ENCODE measurements around the gene CTRL.

Gene CTRL

DNA sequence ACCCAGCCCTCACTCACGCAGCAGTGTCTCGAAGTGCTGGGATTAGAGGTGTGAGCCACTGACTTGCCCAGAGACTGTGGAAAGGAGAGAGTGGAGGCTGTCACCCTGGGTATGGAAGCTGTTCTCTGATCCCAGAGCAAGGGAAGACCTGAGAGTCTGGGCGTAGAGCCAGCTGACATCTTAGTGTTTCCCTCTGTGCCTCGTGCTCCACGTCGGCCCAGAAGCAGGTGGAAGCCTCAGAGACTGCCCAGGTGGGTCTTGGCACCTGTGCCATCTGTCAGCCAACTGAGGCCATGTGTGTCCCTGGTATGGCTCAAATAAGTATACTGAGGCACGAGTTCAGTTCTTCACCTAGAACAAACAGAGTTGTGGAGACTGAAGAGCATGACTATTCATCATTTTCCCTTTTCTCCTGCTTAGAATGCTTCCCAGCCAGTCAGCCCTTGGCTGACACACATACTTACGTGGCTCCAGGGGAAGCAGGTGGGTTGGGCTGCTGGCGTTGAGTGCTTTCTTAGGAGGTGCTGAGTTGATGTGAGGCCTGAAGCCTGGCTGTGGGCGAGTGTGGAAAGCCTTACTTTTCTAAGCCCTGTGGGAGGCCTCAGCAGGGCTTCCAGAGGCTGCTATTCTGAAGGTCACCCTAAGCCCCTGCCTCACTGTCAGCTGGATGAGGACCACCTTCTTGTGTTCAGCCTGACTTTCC is 8.1 kb downstream of the CTRL start:
- H3K4me1 ChIP-seq (ENCODE audit: control insufficient read depth, insufficient read depth, low read length) = peaks cover 10% of the 10 kb centered on the region; the same call in 1 of the 2 replicates
- 0 out of 2 replicates have a peak, but pooled peaks have one; percentile 12 for TF ChIP-seq EGR2 (tag by site-specific recombination; IDR thresholded peaks at IDR 0.05; ENCODE audit: low read depth)
- TF ChIP-seq GLIS2 (tag by site-specific recombination; IDR thresholded peaks at IDR 0.05) = no peak
- TF ChIP-seq ZBTB17 (tag by site-specific recombination; IDR thresholded peaks at IDR 0.05) = 0 out of 2 replicates have a peak, but pooled peaks have one; percentile 19
- no peak for TF ChIP-seq ZNF792 (tag by site-specific recombination; IDR thresholded peaks at IDR 0.05)
- no peak for TF ChIP-seq MYNN (tag by site-specific recombination; IDR thresholded peaks at IDR 0.05; ENCODE audit: borderline replicate concordance)
- no peaks in the 10 kb centered on the region for H3K9me3 ChIP-seq (ENCODE audit: control insufficient read depth, insufficient read depth, low read depth, low read length)
- no peak overlapping the region for H3K4me3 ChIP-seq (ENCODE audit: low read depth, low read length)
- CTCF ChIA-PET = interaction anchor here (1.1 to 2.5 kb wide), 3 partner anchors 13 to 403 kb away, joined by 3 to 7 read pairs (median 4); partner anchors contain the start of genes NRN1L and PSMB10
- no peak overlapping the region for H3K27ac ChIP-seq (ENCODE audit: extremely low read depth, low read depth, low read length)
- peaks cover 0 to 39% of the 10 kb centered on the region in 2 experiments; a peak in 1 of 3 replicates for H3K36me3 ChIP-seq (ENCODE audit: control insufficient read depth in 2 of 2, insufficient read depth in 1 of 2, low read length in 2 of 2)
- POLR2A ChIA-PET = no interaction called here

DNA sequence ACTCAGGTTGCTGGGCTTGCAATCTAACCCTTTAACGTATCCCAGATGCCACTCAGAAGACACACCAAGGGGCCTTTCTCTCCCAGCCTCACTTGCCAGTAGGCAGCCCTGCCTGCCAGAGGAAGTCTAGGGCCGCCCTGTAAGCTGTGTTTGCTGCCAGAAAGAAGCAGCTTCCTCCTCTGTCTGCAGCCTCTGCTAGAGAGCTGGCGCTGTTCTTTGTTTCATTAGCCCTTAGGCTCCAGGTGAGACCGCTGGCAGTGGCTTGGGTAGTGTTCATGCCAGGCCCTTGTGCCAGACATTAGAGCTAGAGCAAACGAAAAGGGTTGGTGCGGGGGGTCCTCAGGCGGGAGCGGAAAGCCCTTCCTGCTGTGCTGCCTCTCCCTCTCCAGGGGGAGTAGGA is 8.9 kb downstream of the CTRL start:
- ChIA-PET POLR2A (no interaction called here), CTCF (interaction anchor here (1.1 to 1.7 kb wide), 5 partner anchors 10 to 250 kb away, joined by 3 to 5 read pairs (median 4); partner anchors contain the start of genes NRN1L and PSMB10)
- H3K4me1 ChIP-seq (ENCODE audit: control insufficient read depth, insufficient read depth, low read length) = peaks cover 10% of the 10 kb centered on the region; the same call in 1 of the 2 replicates
- no peak overlapping the region for H3K4me3 ChIP-seq (ENCODE audit: low read depth, low read length)
- H3K27ac ChIP-seq (ENCODE audit: extremely low read depth, low read depth, low read length) = no peak overlapping the region
- no peaks in the 10 kb centered on the region for H3K9me3 ChIP-seq (ENCODE audit: control insufficient read depth, insufficient read depth, low read depth, low read length)
- no peak for TF ChIP-seq ZNF37A (tag by site-specific recombination; IDR thresholded peaks at IDR 0.05)
- TF ChIP-seq ZBTB20 (tag by site-specific recombination; IDR thresholded peaks at IDR 0.05) = peak; percentile 79
- H3K36me3 ChIP-seq (ENCODE audit: control insufficient read depth in 2 of 2, insufficient read depth in 1 of 2, low read length in 2 of 2) = peaks cover 0 to 36% of the 10 kb centered on the region in 2 experiments; a peak in 1 of 3 replicates

DNA sequence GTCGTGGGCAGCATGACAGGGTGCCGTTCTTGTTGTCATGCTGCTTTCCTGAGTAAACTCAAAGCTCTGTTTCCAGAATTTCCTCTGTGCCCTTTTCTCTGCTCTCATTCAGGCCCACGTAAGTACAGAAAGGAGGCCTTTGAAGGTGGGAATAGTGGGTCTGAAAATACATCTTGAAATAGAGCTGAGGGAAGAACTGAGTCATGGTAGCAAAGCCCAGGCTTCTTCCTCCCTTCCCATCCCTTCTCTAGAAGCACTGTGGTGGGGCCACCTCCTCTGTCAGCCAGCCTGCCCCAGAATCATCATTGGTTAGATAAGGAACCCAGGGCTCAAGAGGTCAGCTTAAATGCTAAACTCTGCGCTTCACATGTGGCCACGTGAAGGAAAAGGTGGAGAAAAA is 9.4 kb downstream of the CTRL start:
- CTCF ChIA-PET = interaction anchor here (1.1 to 1.7 kb wide), 4 partner anchors 10 to 249 kb away, joined by 3 to 5 read pairs (median 4); partner anchors contain the start of gene PSMB10
- Histone ChIP-seq H3K36me3 (ENCODE audit: control insufficient read depth in 2 of 2, insufficient read depth in 1 of 2, low read length in 2 of 2) (peaks cover 0 to 36% of the 10 kb centered on the region in 2 experiments; a peak in 1 of 3 replicates), H3K4me1 (ENCODE audit: control insufficient read depth, insufficient read depth, low read length) (peaks cover 10% of the 10 kb centered on the region; the same call in 1 of the 2 replicates), H3K4me3 (ENCODE audit: low read depth, low read length) (no peak overlapping the region), H3K9me3 (ENCODE audit: control insufficient read depth, insufficient read depth, low read depth, low read length) (no peaks in the 10 kb centered on the region), H3K27ac (ENCODE audit: extremely low read depth, low read depth, low read length) (no peak overlapping the region)
- POLR2A ChIA-PET = no interaction called here
- TF ChIP-seq ZIC2 (tag by site-specific recombination; IDR thresholded peaks at IDR 0.05) = 0 out of 2 replicates have a peak, but pooled peaks have one; percentile 22
- TF ChIP-seq YY2 (tag by site-specific recombination; IDR thresholded peaks at IDR 0.05) = no peak
- TF ChIP-seq ZNF660 (tag by site-specific recombination; IDR thresholded peaks at IDR 0.05) = no peak
- TF ChIP-seq, protein P1, sequence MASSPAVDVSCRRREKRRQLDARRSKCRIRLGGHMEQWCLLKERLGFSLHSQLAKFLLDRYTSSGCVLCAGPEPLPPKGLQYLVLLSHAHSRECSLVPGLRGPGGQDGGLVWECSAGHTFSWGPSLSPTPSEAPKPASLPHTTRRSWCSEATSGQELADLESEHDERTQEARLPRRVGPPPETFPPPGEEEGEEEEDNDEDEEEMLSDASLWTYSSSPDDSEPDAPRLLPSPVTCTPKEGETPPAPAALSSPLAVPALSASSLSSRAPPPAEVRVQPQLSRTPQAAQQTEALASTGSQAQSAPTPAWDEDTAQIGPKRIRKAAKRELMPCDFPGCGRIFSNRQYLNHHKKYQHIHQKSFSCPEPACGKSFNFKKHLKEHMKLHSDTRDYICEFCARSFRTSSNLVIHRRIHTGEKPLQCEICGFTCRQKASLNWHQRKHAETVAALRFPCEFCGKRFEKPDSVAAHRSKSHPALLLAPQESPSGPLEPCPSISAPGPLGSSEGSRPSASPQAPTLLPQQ (tag by site-specific recombination; IDR thresholded peaks at IDR 0.05) = peak; percentile 46; the same call in 1 of the 2 replicates

- H3K4me1 ChIP-seq (ENCODE audit: control insufficient read depth, insufficient read depth, low read length) = no peaks in the 10 kb centered on the region
- H3K9me3 ChIP-seq (ENCODE audit: control insufficient read depth, insufficient read depth, low read depth, low read length) = no peaks in the 10 kb centered on the region
- H3K27ac ChIP-seq (ENCODE audit: extremely low read depth, low read depth, low read length) = no peak overlapping the region
- H3K4me3 ChIP-seq (ENCODE audit: low read depth, low read length) = no peak overlapping the region
- POLR2A ChIA-PET = no interaction called here
- peaks cover 0 to 57% of the 10 kb centered on the region in 2 experiments; a peak in 1 of 3 replicates for H3K36me3 ChIP-seq (ENCODE audit: control insufficient read depth in 2 of 2, insufficient read depth in 1 of 2, low read length in 2 of 2)
- CTCF ChIA-PET = interaction anchor here (0.6 to 1.4 kb wide), 6 partner anchors 16 to 223 kb away, joined by 3 to 8 read pairs (median 4); no protein-coding TSS in a partner anchor
- TF ChIP-seq ZNF155 (tag by site-specific recombination; IDR thresholded peaks at IDR 0.05) = no peak
- TF ChIP-seq SP3 (tag by site-specific recombination; IDR thresholded peaks at IDR 0.05) = no peak
- peak; percentile 54 for TF ChIP-seq CTCF (tag by site-specific recombination; IDR thresholded peaks at IDR 0.05)
- TF ChIP-seq ZNF776 (tag by site-specific recombination; IDR thresholded peaks at IDR 0.05; ENCODE audit: borderline replicate concordance) = no peak
- no peak for TF ChIP-seq ZNF335 (tag by site-specific recombination; conservative IDR thresholded peaks at IDR 0.05)
- peak; percentile 21; the same call in 1 of the 2 replicates for TF ChIP-seq ZNF654 (tag by site-specific recombination; IDR thresholded peaks at IDR 0.05; ENCODE audit: low read depth)
Observed at GRCh38 chr16:67919622-67920221, 11.9 kb downstream of the CTRL start.

Data from HEK293 (cell line).